Hindlimb muscle (tissue), 1 donor: ENCODE data around the gene ADCY2. TPM values are rescaled to one million over a fixed set of nuclear protein-coding genes. Genes with fewer than 3 reads are reported as not detected.
A peak's percentile ranks its signal among the peaks of the same experiment; 100 is the strongest.

Experiments
- DNase-seq: peaks from one replicate; pipeline ENCODE4 v3.0.0-alpha.2; 2013
- polyA plus RNA-seq: library from polyadenylated mRNA; unstranded; fragments of 120-200 nt; gene quantifications from one replicate; pipeline ENCODE4 v1.2.1, GENCODE V29; 2013; ENCODE audit not compliant: insufficient read length

ADCY2 gene
- polyA plus RNA-seq, 1 donor, result 54.1 TPM

GRCh38 chr5:7845557-7845956 is 449.6 kb downstream of the ADCY2 start:
- no peak for DNase-seq

GRCh38 chr5:7846327-7846726 is 450.4 kb downstream of the ADCY2 start:
- no peak for DNase-seq

- no peak for DNase-seq
These were observed 452.4 kb downstream of the ADCY2 start for GRCh38 chr5:7848296-7848695.

GRCh38 chr5:7849681-7850394 is 453.9 kb downstream of the ADCY2 start:
- DNase-seq, result no peak

GRCh38 chr5:7850395-7851239 is 454.7 kb downstream of the ADCY2 start, which contains the start of gene CFAP90:
TSS of gene CFAP90 (minus strand) at chr5:7851133. CDS start at chr5:7851021, 112 bp downstream.
- peak; percentile 45 for DNase-seq

- DNase-seq, result no peak
These were observed 455.3 kb downstream of the ADCY2 start for GRCh38 chr5:7851240-7851592.

- no peak for DNase-seq
These were observed 455.8 kb downstream of the ADCY2 start for GRCh38 chr5:7851617-7852289.

- no peak for DNase-seq
These were observed 456.6 kb downstream of the ADCY2 start for GRCh38 chr5:7852542-7852941.

GRCh38 chr5:7852988-7853387 is 457.1 kb downstream of the ADCY2 start:
- DNase-seq, result no peak

GRCh38 chr5:7855611-7856010 is 459.7 kb downstream of the ADCY2 start:
- DNase-seq, result no peak

- DNase-seq, result no peak
These were observed 460.9 kb downstream of the ADCY2 start for GRCh38 chr5:7856855-7857254.

GRCh38 chr5:7857361-7857760 is 461.4 kb downstream of the ADCY2 start:
- no peak for DNase-seq

- DNase-seq, result no peak
These were observed 462.1 kb downstream of the ADCY2 start for GRCh38 chr5:7857926-7858632.

GRCh38 chr5:7866196-7866595 is 470.3 kb downstream of the ADCY2 start:
- no peak for DNase-seq

GRCh38 chr5:7867260-7867659 is 471.3 kb downstream of the ADCY2 start:
- no peak for DNase-seq

GRCh38 chr5:7868427-7868772 is 472.5 kb downstream of the ADCY2 start:
- no peak for DNase-seq

- peak; percentile 95 for DNase-seq
These were observed 473.0 kb downstream of the ADCY2 start, which contains the start of the genes FASTKD3 and MTRR for GRCh38 chr5:7868773-7869473. TSS of gene FASTKD3 (minus strand) at chr5:7869031. CDS start at chr5:7868083, 948 bp downstream. TSS of gene MTRR (plus strand) at chr5:7869148. CDS start at chr5:7870795, 1,647 bp downstream.

- no peak for DNase-seq
These were observed 473.7 kb downstream of the ADCY2 start for GRCh38 chr5:7869474-7870136.

GRCh38 chr5:7871653-7872052 is 475.7 kb downstream of the ADCY2 start:
- DNase-seq, result no peak

GRCh38 chr5:7872517-7873130 is 476.7 kb downstream of the ADCY2 start:
- no peak for DNase-seq

- DNase-seq, result no peak
These were observed 477.3 kb downstream of the ADCY2 start for GRCh38 chr5:7873216-7873615.
